ENCODE measurements around the gene IGFBPL1.

- TF ChIP-seq POLR2AphosphoS5 (IDR thresholded peaks at IDR 0.05; ENCODE audit: borderline replicate concordance, low read depth, low read length) (no peak), EZH2 (IDR thresholded peaks at IDR 0.05) (no peak), FOXP2 (optimal IDR thresholded peaks at IDR 0.05; ENCODE audit: control extremely low read depth, extremely low read length, insufficient read depth) (no peak)
These were observed 17.3 kb upstream of the IGFBPL1 start for GRCh38 chr9:38441347-38442085.
